Activated naive CD8-positive, alpha-beta T cell treated with anti-CD3 and anti-CD28 coated beads, Interleukin-2, amount 50 U/mL, for 24 hours (primary cell): ENCODE results near the gene SGCB.

ENCODE experiments used
- ATAC-seq: fragments of 150-1000 bp; cut with Tn5 transposase; one replicate; pipeline ENCODE4 v1.10.0; 2021
- DNase-seq: peaks from one replicate; pipeline ENCODE4 v3.0.0; 2021
- H3K27ac Mint-ChIP-seq: one replicate; pipeline ENCODE4 v1.8.0; 2021; ENCODE audit warnings: mild to moderate bottlenecking, mixed read lengths
- H3K27me3 Mint-ChIP-seq: one replicate; pipeline ENCODE4 v1.8.0; 2021; ENCODE audit warnings: mixed read lengths
- H3K36me3 Mint-ChIP-seq: one replicate; pipeline ENCODE4 v1.8.0; 2021; ENCODE audit warnings: low read depth, mixed read lengths
- H3K4me1 Mint-ChIP-seq: one replicate; pipeline ENCODE4 v1.8.0; 2021; ENCODE audit warnings: mixed read lengths
- H3K4me3 Mint-ChIP-seq: one replicate; pipeline ENCODE4 v1.8.0; 2021; ENCODE audit warnings: mild to moderate bottlenecking, moderate library complexity, mixed read lengths
- H3K9me3 Mint-ChIP-seq: one replicate; pipeline ENCODE4 v1.8.0; 2021; ENCODE audit warnings: mixed read lengths

Gene SGCB

DNA sequence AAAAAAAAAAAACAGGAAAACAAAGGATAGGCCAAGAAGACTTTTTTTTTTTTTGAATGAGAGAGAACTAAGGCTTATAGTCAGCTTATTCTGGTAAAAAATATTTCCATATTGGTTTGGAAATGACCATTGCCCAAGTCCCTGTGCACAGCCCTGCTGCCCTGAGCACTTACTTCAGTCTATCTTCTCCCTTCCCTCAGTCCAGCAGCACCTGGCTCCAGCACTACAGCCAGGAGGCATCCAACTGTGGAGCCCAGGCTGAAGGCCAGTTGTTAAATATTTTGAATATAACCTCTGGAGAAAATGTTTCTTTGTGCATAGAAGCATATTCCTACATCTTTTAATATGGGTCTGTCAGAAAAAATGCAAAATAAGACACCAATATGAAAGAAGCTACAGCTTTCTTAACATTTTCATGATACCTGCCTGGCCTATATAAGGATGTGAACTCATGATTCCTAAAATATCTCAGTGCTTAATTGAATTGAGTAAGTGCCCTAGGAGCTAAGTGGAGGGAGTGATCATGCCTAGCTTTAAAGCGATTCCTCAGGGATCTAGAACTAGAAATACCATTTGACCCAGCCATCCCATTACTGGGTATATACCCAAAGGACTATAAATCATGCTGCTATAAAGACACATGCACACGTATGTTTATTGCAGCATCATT, 32.4 kb downstream of the SGCB start:
- no peaks in the 10 kb centered on the region for H3K36me3 Mint-ChIP-seq
- H3K4me3 Mint-ChIP-seq, result no peak overlapping the region
- no peaks in the 10 kb centered on the region for H3K9me3 Mint-ChIP-seq
- no peaks in the 10 kb centered on the region for H3K27me3 Mint-ChIP-seq
- H3K27ac Mint-ChIP-seq, result no peak overlapping the region
- DNase-seq (no peak), ATAC-seq (no peak)
- no peaks in the 10 kb centered on the region for H3K4me1 Mint-ChIP-seq

DNA sequence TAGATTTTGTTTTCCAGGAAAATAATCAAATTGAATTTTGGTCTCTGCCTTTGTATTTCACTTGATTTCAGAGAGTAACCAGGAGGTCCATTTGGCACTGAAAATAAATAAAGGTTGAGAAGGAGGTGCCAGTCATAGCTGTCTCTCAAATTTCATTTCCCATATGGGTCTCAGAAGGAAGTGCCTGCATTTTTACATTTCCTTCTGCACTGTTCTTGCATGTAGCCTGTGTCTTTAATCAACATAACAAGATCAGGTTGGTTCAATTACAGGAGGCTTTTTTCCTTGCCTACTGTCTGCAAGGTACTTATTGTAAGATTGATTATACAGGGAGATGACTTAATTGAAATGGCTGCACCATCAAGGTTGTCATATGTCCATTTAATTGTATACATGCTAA, 33.7 kb downstream of the SGCB start:
- Mint-ChIP-seq H3K4me3 (no peak overlapping the region), H3K27ac (no peak overlapping the region), H3K4me1 (no peaks in the 10 kb centered on the region), H3K9me3 (no peaks in the 10 kb centered on the region), H3K36me3 (no peaks in the 10 kb centered on the region), H3K27me3 (no peaks in the 10 kb centered on the region)
- ATAC-seq (no peak), DNase-seq (no peak)

DNA sequence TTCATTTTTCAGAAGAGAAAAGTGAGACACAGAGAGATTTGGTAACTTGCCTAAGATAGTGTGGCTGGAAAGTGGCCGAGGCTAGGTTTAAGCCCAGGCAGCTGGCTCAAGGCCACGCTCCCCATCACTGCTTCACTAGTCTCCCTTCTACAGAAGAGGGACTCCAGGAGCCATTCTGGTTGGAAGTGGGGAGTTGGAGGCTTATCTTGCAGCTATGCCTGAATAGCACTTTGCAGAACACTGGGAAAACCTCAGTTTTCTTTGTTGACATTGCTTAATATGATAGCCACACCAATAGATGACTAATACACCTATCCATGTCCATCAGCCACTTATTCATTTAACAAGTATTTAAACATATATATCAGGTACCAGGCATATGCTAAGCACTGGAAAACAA, 36.5 kb downstream of the SGCB start:
- Mint-ChIP-seq H3K27me3 (peaks cover 2% of the 10 kb centered on the region), H3K36me3 (no peaks in the 10 kb centered on the region), H3K27ac (no peak overlapping the region), H3K9me3 (no peaks in the 10 kb centered on the region), H3K4me3 (no peak overlapping the region), H3K4me1 (no peaks in the 10 kb centered on the region)
- DNase-seq (no peak), ATAC-seq (no peak)

DNA sequence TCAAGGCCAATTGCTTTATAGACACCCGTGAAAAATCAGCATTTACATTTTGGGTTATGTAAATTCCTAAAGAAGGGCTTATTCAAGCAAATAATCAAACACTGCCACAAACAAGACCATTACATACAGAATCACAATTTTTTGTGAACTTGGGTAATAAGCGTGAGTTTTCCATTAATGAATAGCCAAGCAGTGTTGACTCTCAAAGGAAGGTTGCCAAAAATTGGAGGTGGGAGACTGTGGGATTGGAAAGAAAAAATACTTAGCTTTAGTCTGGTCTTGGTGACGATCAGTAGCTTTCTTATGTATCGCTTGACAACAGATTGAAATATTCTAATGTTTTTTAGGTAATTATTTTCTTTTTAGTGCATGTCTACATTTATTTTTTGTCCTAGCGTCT, 38.8 kb downstream of the SGCB start:
- no peak for ATAC-seq
- DNase-seq, result no peak
- no peak overlapping the region for H3K4me3 Mint-ChIP-seq
- H3K27ac Mint-ChIP-seq, result no peak overlapping the region
- no peaks in the 10 kb centered on the region for H3K9me3 Mint-ChIP-seq
- H3K27me3 Mint-ChIP-seq, result peaks cover 2% of the 10 kb centered on the region
- H3K4me1 Mint-ChIP-seq, result no peaks in the 10 kb centered on the region
- H3K36me3 Mint-ChIP-seq, result no peaks in the 10 kb centered on the region

DNA sequence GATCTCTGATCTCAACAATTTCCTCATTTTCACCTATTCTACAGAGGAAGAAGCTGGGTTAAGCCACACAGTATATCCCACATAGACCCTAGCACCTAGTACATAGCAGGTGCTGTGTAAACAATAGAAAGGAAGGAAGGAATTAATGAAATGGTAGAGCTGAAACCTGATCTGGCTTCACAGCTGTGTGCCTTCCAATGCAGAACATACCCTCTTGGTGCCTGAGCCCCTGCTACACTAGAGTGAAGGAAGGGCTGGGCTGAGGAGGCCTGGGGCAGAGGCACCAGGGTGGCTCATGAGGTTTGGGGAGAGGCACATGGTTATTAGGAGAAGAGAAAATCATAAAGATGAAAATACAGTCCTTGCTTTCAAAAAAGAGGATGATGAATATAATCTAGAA, 39.3 kb downstream of the SGCB start:
- H3K27me3 Mint-ChIP-seq, result peaks cover 2% of the 10 kb centered on the region
- DNase-seq, result no peak
- no peak overlapping the region for H3K27ac Mint-ChIP-seq
- no peaks in the 10 kb centered on the region for H3K4me1 Mint-ChIP-seq
- no peaks in the 10 kb centered on the region for H3K9me3 Mint-ChIP-seq
- no peak for ATAC-seq
- H3K36me3 Mint-ChIP-seq, result no peaks in the 10 kb centered on the region
- no peak overlapping the region for H3K4me3 Mint-ChIP-seq

DNA sequence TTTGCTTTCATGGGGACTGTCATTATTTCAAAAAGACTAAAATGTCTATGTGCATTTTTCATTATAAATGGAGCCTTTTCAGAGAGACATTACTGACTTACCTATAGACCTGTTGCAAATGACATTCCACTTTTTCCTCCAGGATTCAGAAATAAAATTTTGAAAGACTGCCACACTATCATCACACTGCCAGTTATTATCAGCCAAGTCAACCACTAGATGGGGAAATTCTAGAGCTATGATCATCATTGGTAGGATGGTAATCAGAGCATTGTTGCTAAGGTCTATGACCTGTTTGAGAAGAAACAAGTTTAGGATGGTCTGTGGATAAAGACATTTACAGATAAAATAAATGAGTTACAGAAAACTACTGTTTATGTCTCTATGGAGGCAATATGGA, 40.5 kb downstream of the SGCB start:
- ATAC-seq, result no peak
- no peak overlapping the region for H3K4me3 Mint-ChIP-seq
- H3K27ac Mint-ChIP-seq, result no peak overlapping the region
- no peaks in the 10 kb centered on the region for H3K4me1 Mint-ChIP-seq
- no peaks in the 10 kb centered on the region for H3K36me3 Mint-ChIP-seq
- DNase-seq, result no peak
- no peaks in the 10 kb centered on the region for H3K9me3 Mint-ChIP-seq
- H3K27me3 Mint-ChIP-seq, result peaks cover 2% of the 10 kb centered on the region

DNA sequence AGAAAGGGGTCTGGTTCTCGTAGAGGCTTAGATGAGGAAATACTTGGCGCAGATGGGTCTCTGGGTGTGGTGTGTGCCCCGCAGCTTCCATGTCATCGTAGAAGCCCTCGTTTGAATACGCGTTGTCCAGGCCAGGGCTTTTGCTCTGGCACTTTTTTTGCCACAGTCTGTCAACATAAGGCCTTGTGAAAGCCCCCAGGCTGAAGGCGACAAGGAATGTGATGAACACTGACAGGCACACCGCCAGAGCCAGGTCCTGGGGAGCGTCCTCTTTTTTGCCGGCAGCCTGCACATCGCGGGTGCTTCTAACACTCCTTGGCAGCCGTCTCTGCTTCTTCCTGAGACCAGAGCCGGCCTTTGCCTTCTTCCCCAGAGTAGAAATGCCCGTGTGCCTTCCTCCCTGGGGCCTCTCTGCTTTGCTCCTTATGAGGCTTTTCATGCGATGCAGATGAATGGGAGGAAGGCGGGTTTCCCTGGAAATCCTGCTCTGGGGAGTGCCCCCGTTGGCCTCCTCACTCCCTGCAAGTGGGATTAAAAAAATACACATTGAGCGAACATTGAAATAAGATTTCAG, 42.4 kb downstream of the SGCB start:
- ATAC-seq (no peak), DNase-seq (no peak)
- Mint-ChIP-seq H3K27me3 (peaks cover 2% of the 10 kb centered on the region), H3K4me3 (no peak overlapping the region), H3K27ac (no peak overlapping the region), H3K4me1 (no peaks in the 10 kb centered on the region), H3K36me3 (no peaks in the 10 kb centered on the region), H3K9me3 (peaks cover 4% of the 10 kb centered on the region)
